ENCODE measurements around the gene TAPBPL. TPM values are rescaled to one million over a fixed set of nuclear protein-coding genes. Genes with fewer than 3 reads are reported as not detected.

Gene TAPBPL
- total and polyA plus RNA-seq, 3 experiments from 2014 or later = 29.1 to 131 (median 32.0) TPM

DNA sequence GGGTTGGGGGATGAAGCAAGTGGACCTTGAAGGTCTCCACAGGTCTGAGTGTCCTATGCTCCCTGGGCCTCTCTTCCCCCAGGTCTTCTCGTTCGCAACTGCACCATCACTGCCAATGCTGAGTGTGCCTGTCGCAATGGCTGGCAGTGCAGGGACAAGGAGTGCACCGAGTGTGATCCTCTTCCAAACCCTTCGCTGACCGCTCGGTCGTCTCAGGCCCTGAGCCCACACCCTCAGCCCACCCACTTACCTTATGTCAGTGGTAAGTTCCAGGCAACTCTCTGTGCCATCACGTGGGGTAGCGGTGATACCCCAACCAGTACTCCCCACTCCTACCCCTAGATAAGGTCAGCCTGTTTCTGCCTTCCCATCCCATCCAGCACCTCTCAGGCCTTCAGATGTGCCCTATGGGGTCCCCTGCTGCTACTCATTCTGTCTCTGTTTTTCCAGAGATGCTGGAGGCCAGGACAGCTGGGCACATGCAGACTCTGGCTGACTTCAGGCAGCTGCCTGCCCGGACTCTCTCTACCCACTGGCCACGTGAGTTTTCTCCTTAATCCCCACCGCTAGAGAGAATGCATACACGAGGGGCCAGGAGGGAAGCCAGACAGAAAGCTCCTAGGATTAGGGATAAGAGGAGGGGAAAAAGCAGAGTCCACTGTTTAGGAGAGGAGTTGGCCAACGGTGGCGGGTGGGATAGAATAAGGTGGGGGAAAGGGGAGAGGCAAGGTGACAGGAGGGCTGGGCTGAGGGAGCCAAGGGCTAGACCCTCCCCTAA is 1.6 kb upstream of the TAPBPL start:
- peaks cover 59% of the 10 kb centered on the region for H3K4me1 ChIP-seq (ENCODE audit: insufficient read depth, low read length)
- H3K36me3 ChIP-seq (ENCODE audit: insufficient read depth, low read length) = peaks cover 22% of the 10 kb centered on the region
- H3K27me3 Mint-ChIP-seq = no peaks in the 10 kb centered on the region
- ChIA-PET POLR2A (interaction anchor here (1.6 to 8.1 kb wide), 5 partner anchors 12 to 85 kb away, joined by 5 to 109 read pairs (median 9); partner anchors contain the start of genes GAPDH, MRPL51 and VAMP1), CTCF (interaction anchor here (0.6 to 14.0 kb wide), 6 partner anchors 11 to 150 kb away, joined by 3 to 179 read pairs (median 5); partner anchors contain the start of gene VAMP1)
- H3K4me1 Mint-ChIP-seq = peaks cover 70 to 86% (median 76%) of the 10 kb centered on the region in 3 donors
- peak overlapping the region; percentile 72 to 100 (median 97) for H3K4me3 Mint-ChIP-seq
- H3K9me3 ChIP-seq (ENCODE audit: low read length) = no peaks in the 10 kb centered on the region
- no peaks in the 10 kb centered on the region for H3K27me3 ChIP-seq (ENCODE audit: insufficient read depth, low read length, poor library complexity, severe bottlenecking)
- H3K4me3 ChIP-seq (ENCODE audit: low read length) = peak overlapping the region; percentile 96
- peaks cover 0 to 79% (median 25%) of the 10 kb centered on the region in 3 donors for H3K36me3 Mint-ChIP-seq
- peak overlapping the region; percentile 91 to 100 (median 98) for H3K27ac Mint-ChIP-seq
- no peaks in the 10 kb centered on the region for H3K9me3 Mint-ChIP-seq
- peak overlapping the region; percentile 93 for H3K27ac ChIP-seq (ENCODE audit: low read depth, low read length)
- no peak for DNase-seq

DNA sequence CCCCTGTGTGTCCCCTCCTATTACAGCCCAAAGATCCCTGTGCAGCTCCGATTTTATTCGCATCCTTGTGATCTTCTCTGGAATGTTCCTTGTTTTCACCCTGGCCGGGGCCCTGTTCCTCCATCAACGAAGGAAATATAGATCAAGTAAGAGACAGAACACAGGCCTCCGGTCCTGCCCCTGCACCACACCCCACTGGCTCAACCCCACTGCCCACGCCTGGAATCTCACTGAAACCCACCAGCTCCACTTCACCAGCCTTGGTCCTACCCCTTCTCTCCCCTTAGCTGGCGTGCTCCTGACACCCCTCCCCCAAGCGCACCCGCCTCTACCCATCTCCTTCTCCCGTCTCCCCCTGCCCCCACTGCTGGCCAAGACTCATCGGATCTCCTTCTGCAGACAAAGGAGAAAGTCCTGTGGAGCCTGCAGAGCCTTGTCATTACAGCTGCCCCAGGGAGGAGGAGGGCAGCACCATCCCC is 934 bp upstream of the TAPBPL start:
- H3K27ac Mint-ChIP-seq = peak overlapping the region; percentile 91 to 100 (median 98)
- no peaks in the 10 kb centered on the region for H3K9me3 ChIP-seq (ENCODE audit: low read length)
- H3K27ac ChIP-seq (ENCODE audit: low read depth, low read length) = peak overlapping the region; percentile 93
- no peaks in the 10 kb centered on the region for H3K27me3 ChIP-seq (ENCODE audit: insufficient read depth, low read length, poor library complexity, severe bottlenecking)
- H3K4me3 Mint-ChIP-seq = peak overlapping the region; percentile 94 to 100 (median 99)
- peaks cover 71 to 85% (median 74%) of the 10 kb centered on the region in 3 donors for H3K4me1 Mint-ChIP-seq
- CTCF ChIA-PET = interaction anchor here (0.6 to 14.0 kb wide), 9 partner anchors 11 to 149 kb away, joined by 3 to 179 read pairs (median 4); partner anchors contain the start of gene VAMP1
- H3K9me3 Mint-ChIP-seq = no peaks in the 10 kb centered on the region
- DNase-seq = no peak
- peaks cover under 1 to 76% (median 24%) of the 10 kb centered on the region in 3 donors for H3K36me3 Mint-ChIP-seq
- peak overlapping the region; percentile 96 for H3K4me3 ChIP-seq (ENCODE audit: low read length)
- H3K27me3 Mint-ChIP-seq = no peaks in the 10 kb centered on the region
- POLR2A ChIA-PET = interaction anchor here (1.2 to 8.1 kb wide), 10 partner anchors 8 to 117 kb away, joined by 3 to 109 read pairs (median 6); partner anchors contain the start of genes GAPDH, MRPL51 and VAMP1
- H3K36me3 ChIP-seq (ENCODE audit: insufficient read depth, low read length) = peaks cover 23% of the 10 kb centered on the region
- peaks cover 59% of the 10 kb centered on the region for H3K4me1 ChIP-seq (ENCODE audit: insufficient read depth, low read length)

DNA sequence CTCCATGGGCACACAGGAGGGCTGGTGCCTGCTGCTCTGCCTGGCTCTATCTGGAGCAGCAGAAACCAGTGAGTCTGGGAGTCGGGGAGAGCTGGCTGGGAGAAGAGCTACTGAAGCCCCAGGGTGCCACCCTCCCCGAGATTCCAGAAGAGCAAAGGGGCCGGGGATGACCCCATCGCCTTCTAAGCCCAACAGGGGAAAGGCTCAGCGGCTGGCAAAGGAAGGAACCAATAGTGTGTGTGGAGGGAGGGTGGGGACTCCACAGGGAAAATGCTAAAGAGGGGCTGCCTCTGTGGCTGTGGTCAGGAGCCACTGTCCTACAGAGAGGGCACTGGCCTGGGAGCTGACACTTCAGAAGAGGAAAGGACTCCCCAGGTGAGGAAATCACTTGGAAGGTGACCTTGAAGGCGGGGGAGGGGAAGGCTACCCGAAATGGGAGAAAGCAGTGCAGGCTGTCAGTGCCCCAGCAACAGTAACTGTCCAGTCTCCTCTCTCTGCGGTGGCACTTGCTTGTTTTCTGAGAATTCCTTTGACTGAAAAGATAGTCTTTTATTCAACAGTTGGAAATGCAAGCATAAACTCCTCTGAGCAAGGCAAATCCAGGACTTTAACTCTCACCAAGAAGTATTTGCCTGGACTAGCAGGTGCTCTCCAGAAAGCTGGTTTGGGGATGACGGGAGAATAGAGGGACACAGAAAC is 552 bp downstream of the TAPBPL start:
- Mint-ChIP-seq H3K4me1 (peaks cover 70 to 79% (median 75%) of the 10 kb centered on the region in 3 donors), H3K27ac (peak overlapping the region; percentile 91 to 100 (median 98)), H3K4me3 (peak overlapping the region; percentile 94 to 100 (median 99)), H3K36me3 (peaks cover 3 to 74% (median 26%) of the 10 kb centered on the region in 3 donors), H3K9me3 (no peaks in the 10 kb centered on the region), H3K27me3 (no peaks in the 10 kb centered on the region)
- Histone ChIP-seq H3K27ac (ENCODE audit: low read depth, low read length) (peak overlapping the region; percentile 93), H3K4me1 (ENCODE audit: insufficient read depth, low read length) (peaks cover 61% of the 10 kb centered on the region), H3K27me3 (ENCODE audit: insufficient read depth, low read length, poor library complexity, severe bottlenecking) (no peaks in the 10 kb centered on the region), H3K4me3 (ENCODE audit: low read length) (peak overlapping the region; percentile 96), H3K36me3 (ENCODE audit: insufficient read depth, low read length) (peaks cover 24% of the 10 kb centered on the region), H3K9me3 (ENCODE audit: low read length) (no peaks in the 10 kb centered on the region)
- ChIA-PET CTCF (interaction anchor here (0.9 to 14.0 kb wide), 7 partner anchors 9 to 117 kb away, joined by 3 to 179 read pairs (median 5); partner anchors contain the start of gene VAMP1), POLR2A (interaction anchor here (0.9 to 8.1 kb wide), 13 partner anchors 9 to 118 kb away, joined by 3 to 109 read pairs (median 5); partner anchors contain the start of genes MRPL51 and VAMP1)
- no peak for DNase-seq

DNA sequence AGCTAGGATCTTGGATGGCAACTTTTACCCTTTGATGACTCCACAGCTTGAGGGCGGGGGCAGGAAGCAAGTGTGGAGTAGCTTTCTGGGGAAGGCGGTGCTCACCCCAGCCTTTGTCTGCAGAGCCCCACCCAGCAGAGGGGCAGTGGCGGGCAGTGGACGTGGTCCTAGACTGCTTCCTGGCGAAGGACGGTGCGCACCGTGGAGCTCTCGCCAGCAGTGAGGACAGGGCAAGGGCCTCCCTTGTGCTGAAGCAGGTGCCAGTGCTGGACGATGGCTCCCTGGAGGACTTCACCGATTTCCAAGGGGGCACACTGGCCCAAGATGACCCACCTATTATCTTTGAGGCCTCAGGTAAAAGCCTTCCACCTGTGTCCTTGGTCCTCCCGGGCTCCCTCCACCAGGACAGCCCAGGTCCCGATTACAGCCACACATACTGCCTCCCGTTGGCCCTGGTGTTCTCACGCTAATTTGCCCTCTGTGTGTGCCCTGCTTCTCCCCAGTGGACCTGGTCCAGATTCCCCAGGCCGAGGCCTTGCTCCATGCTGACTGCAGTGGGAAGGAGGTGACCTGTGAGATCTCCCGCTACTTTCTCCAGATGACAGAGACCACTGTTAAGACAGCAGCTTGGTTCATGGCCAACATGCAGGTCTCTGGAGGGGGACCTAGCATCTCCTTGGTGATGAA is 1.2 kb downstream of the TAPBPL start:
- Mint-ChIP-seq H3K4me1 (peaks cover 64 to 76% (median 72%) of the 10 kb centered on the region in 3 donors), H3K9me3 (no peaks in the 10 kb centered on the region), H3K27ac (peak overlapping the region; percentile 91 to 100 (median 98)), H3K4me3 (peak overlapping the region; percentile 94 to 100 (median 99)), H3K27me3 (no peaks in the 10 kb centered on the region), H3K36me3 (peaks cover 3 to 74% (median 20%) of the 10 kb centered on the region in 3 donors)
- Histone ChIP-seq H3K36me3 (ENCODE audit: insufficient read depth, low read length) (peaks cover 29% of the 10 kb centered on the region), H3K27me3 (ENCODE audit: insufficient read depth, low read length, poor library complexity, severe bottlenecking) (no peaks in the 10 kb centered on the region), H3K9me3 (ENCODE audit: low read length) (no peaks in the 10 kb centered on the region), H3K27ac (ENCODE audit: low read depth, low read length) (peak overlapping the region; percentile 93), H3K4me3 (ENCODE audit: low read length) (peak overlapping the region; percentile 96), H3K4me1 (ENCODE audit: insufficient read depth, low read length) (peaks cover 55% of the 10 kb centered on the region)
- ChIA-PET CTCF (interaction anchor here (0.9 to 14.0 kb wide), 6 partner anchors 9 to 85 kb away, joined by 3 to 179 read pairs (median 6); partner anchors contain the start of gene VAMP1), POLR2A (interaction anchor here (0.7 to 8.1 kb wide), 6 partner anchors 9 to 376 kb away, joined by 4 to 109 read pairs (median 6); partner anchors contain the start of gene VAMP1)
- DNase-seq = peak in 1 of 5 donors; percentile 32

DNA sequence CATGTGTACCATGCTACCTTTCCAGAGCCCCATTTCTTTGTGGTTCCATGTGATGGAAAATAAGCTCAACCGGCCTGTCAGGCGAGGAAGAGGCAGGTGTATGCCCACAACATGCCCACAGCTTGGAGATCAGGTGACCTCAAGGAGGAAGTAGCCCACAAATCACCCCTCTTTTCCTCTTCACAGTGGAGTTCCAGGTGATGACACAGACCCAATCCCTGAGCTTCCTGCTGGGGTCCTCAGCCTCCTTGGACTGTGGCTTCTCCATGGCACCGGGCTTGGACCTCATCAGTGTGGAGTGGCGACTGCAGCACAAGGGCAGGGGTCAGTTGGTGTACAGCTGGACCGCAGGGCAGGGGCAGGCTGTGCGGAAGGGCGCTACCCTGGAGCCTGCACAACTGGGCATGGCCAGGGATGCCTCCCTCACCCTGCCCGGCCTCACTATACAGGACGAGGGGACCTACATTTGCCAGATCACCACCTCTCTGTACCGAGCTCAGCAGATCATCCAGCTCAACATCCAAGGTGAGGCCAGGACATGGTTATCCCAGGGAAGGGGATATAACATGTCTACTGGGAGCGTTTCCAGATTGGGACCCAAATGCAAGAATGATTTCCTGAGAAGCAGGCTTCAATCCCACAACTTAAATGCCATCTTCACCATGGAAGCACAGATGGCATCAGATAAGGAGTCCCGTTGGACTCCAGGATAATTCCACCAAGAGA is 5.5 kb downstream of the TAPBPL start:
- CTCF ChIA-PET = interaction anchor here (1.0 to 10.1 kb wide), 6 partner anchors 8 to 83 kb away, joined by 4 to 179 read pairs (median 8); partner anchors contain the start of genes CD27, TAPBPL and VAMP1
- Mint-ChIP-seq H3K27ac (peak overlapping the region; percentile 21 to 95 (median 68)), H3K4me1 (peaks cover 68 to 81% (median 76%) of the 10 kb centered on the region in 3 donors), H3K36me3 (peaks cover 18 to 86% (median 38%) of the 10 kb centered on the region in 3 donors), H3K9me3 (no peaks in the 10 kb centered on the region), H3K4me3 (peak overlapping the region in 2 of 7 donors; percentile 23 to 61), H3K27me3 (peaks cover 0 to 2% of the 10 kb centered on the region in 2 donors)
- DNase-seq = no peak
- POLR2A ChIA-PET = interaction anchor here (1.0 to 1.7 kb wide), 5 partner anchors 8 to 33 kb away, joined by 3 to 6 read pairs (median 3); no protein-coding TSS in a partner anchor
- peaks cover 69% of the 10 kb centered on the region for H3K4me1 ChIP-seq (ENCODE audit: insufficient read depth, low read length)
- H3K27me3 ChIP-seq (ENCODE audit: insufficient read depth, low read length, poor library complexity, severe bottlenecking) = no peaks in the 10 kb centered on the region
- H3K36me3 ChIP-seq (ENCODE audit: insufficient read depth, low read length) = peaks cover 38% of the 10 kb centered on the region
- no peaks in the 10 kb centered on the region for H3K9me3 ChIP-seq (ENCODE audit: low read length)
- H3K4me3 ChIP-seq (ENCODE audit: low read length) = no peak overlapping the region
- no peak overlapping the region for H3K27ac ChIP-seq (ENCODE audit: low read depth, low read length)

DNA sequence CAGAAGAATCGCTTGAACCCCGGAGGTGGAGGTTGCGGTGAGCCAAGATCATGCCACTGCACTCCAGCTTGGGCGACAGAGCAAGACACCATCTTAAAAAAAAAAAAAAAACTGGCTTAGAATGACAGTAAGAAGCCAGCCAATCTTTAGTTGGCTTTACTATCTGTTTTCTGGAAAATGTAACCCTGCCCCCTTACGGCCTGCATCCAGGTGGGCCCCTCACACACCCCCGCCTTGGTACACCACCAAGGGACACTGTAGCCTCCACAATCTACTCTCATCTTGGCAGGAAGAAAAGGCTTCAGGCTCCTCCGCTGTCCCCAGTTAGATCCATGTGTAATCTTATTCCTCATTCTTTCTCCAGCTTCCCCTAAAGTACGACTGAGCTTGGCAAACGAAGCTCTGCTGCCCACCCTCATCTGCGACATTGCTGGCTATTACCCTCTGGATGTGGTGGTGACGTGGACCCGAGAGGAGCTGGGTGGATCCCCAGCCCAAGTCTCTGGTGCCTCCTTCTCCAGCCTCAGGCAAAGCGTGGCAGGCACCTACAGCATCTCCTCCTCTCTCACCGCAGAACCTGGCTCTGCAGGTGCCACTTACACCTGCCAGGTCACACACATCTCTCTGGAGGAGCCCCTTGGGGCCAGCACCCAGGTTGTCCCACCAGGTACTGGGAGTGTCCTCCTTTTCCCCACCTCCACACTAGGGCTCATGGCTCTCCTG is 6.6 kb downstream of the TAPBPL start:
- POLR2A ChIA-PET = interaction anchor here (0.7 to 8.3 kb wide), 5 partner anchors 9 to 35 kb away, joined by 3 to 109 read pairs (median 4); partner anchors contain the start of genes CD27, TAPBPL and VAMP1
- peaks cover 71% of the 10 kb centered on the region for H3K4me1 ChIP-seq (ENCODE audit: insufficient read depth, low read length)
- peak overlapping the region in 1 of 7 donors; percentile 5 for H3K4me3 Mint-ChIP-seq

More for the DNA sequence above, 6.6 kb downstream of the TAPBPL start:
- H3K36me3 ChIP-seq (ENCODE audit: insufficient read depth, low read length) = peaks cover 38% of the 10 kb centered on the region
- H3K4me3 ChIP-seq (ENCODE audit: low read length) = no peak overlapping the region
- Mint-ChIP-seq H3K4me1 (peaks cover 69 to 82% (median 77%) of the 10 kb centered on the region in 3 donors), H3K27me3 (peaks cover 0 to 2% of the 10 kb centered on the region in 2 donors), H3K9me3 (no peaks in the 10 kb centered on the region), H3K36me3 (peaks cover 20 to 84% (median 38%) of the 10 kb centered on the region in 3 donors), H3K27ac (peak overlapping the region; percentile 84 to 97 (median 89))
- H3K27me3 ChIP-seq (ENCODE audit: insufficient read depth, low read length, poor library complexity, severe bottlenecking) = no peaks in the 10 kb centered on the region
- DNase-seq = no peak
- no peaks in the 10 kb centered on the region for H3K9me3 ChIP-seq (ENCODE audit: low read length)
- CTCF ChIA-PET = interaction anchor here (0.9 to 10.1 kb wide), 4 partner anchors 9 to 79 kb away, joined by 3 to 179 read pairs (median 12); partner anchors contain the start of genes CD27, TAPBPL and VAMP1
- H3K27ac ChIP-seq (ENCODE audit: low read depth, low read length) = no peak overlapping the region

Data from CD8-positive, alpha-beta memory T cell (primary cell).